GM19193 (cell line): ENCODE measurements around the gene NAALAD2.

ENCODE experiments used
- POLR2A ChIP-seq: IDR thresholded peaks from 4 replicates; pipeline ENCODE4 v1.6.1; 2011; ENCODE audit not compliant: insufficient read depth, insufficient read length; ENCODE audit errors: extremely low read depth

Gene NAALAD2

GRCh38 chr11:90228056-90228455 is 93.6 kb downstream of the NAALAD2 start:
- TF ChIP-seq POLR2A: no peak

GRCh38 chr11:90229791-90230190 is 95.3 kb downstream of the NAALAD2 start:
- TF ChIP-seq POLR2A: no peak

- TF ChIP-seq POLR2A: no peak
Measured at GRCh38 chr11:90234977-90235376, 100.5 kb downstream of the NAALAD2 start.

GRCh38 chr11:90235526-90235925 is 101.1 kb downstream of the NAALAD2 start:
- TF ChIP-seq POLR2A: no peak

- TF ChIP-seq POLR2A: no peak
Measured at GRCh38 chr11:90237004-90237403, 102.5 kb downstream of the NAALAD2 start.

GRCh38 chr11:90241414-90241813 is 107.0 kb downstream of the NAALAD2 start:
- TF ChIP-seq POLR2A: no peak
